ENCODE measurements around the gene SFT2D1.

SFT2D1 gene

GRCh38 chr6:166307082-166308032, 35.0 kb downstream of the SFT2D1 start:
- DNase-seq (ENCODE audit: low read depth): no peak

GRCh38 chr6:166306378-166307081, 35.8 kb downstream of the SFT2D1 start:
- DNase-seq (ENCODE audit: low read depth): no peak

GRCh38 chr6:166305562-166306117, 36.7 kb downstream of the SFT2D1 start:
- no peak for DNase-seq (ENCODE audit: low read depth)

- DNase-seq (ENCODE audit: low read depth): no peak
These were observed 38.2 kb downstream of the SFT2D1 start for GRCh38 chr6:166304106-166304505.

- no peak for DNase-seq (ENCODE audit: low read depth)
These were observed 40.5 kb downstream of the SFT2D1 start for GRCh38 chr6:166301611-166302529.

GRCh38 chr6:166300357-166300987, 41.9 kb downstream of the SFT2D1 start:
- DNase-seq (ENCODE audit: low read depth): no peak

- no peak for DNase-seq (ENCODE audit: low read depth)
These were observed 44.7 kb downstream of the SFT2D1 start for GRCh38 chr6:166297606-166298005.

GRCh38 chr6:166296035-166296883, 46.1 kb downstream of the SFT2D1 start:
- no peak for DNase-seq (ENCODE audit: low read depth)

- DNase-seq (ENCODE audit: low read depth): no peak
These were observed 48.4 kb downstream of the SFT2D1 start for GRCh38 chr6:166293731-166294584.

- no peak for DNase-seq (ENCODE audit: low read depth)
These were observed 52.9 kb downstream of the SFT2D1 start for GRCh38 chr6:166289207-166290060.

- DNase-seq (ENCODE audit: low read depth): no peak
These were observed 55.5 kb downstream of the SFT2D1 start for GRCh38 chr6:166286839-166287271.

- no peak for DNase-seq (ENCODE audit: low read depth)
These were observed 57.1 kb downstream of the SFT2D1 start for GRCh38 chr6:166285233-166285632.

- no peak for DNase-seq (ENCODE audit: low read depth)
These were observed 57.7 kb downstream of the SFT2D1 start for GRCh38 chr6:166284640-166285039.

- DNase-seq (ENCODE audit: low read depth): no peak
These were observed 59.8 kb downstream of the SFT2D1 start for GRCh38 chr6:166282394-166283032.

GRCh38 chr6:166281104-166281503, 61.2 kb downstream of the SFT2D1 start:
- no peak for DNase-seq (ENCODE audit: low read depth)

- DNase-seq (ENCODE audit: low read depth): no peak
These were observed 63.0 kb downstream of the SFT2D1 start for GRCh38 chr6:166279393-166279679.

- DNase-seq (ENCODE audit: low read depth): no peak
These were observed 63.6 kb downstream of the SFT2D1 start for GRCh38 chr6:166278579-166279392.

Data from HS-27A (cell line).